HT1080 (cell line): Measurements from ENCODE around the gene MAFB. TPM values are rescaled to one million over a fixed set of nuclear protein-coding genes. Genes with fewer than 3 reads are reported as not detected.

Source experiments
- DNase-seq: peaks from one replicate; pipeline ENCODE4 v3.0.0-alpha.2; 2015; ENCODE audit warnings: low read depth
- total RNA-seq: library from RNA; depleted of rRNA; stranded (reverse); fragments of >200 nt; shearing (Covaris generic); gene quantifications from 2 replicates; pipeline ENCODE4 v1.2.3, GENCODE V29; 2014

The MAFB gene
- total RNA-seq, 1 experiment from 2014 or later = 0.19 TPM

- DNase-seq = no peak
These were observed 6.7 kb downstream of the MAFB start for GRCh38 chr20:40682104-40682981.

DNA sequence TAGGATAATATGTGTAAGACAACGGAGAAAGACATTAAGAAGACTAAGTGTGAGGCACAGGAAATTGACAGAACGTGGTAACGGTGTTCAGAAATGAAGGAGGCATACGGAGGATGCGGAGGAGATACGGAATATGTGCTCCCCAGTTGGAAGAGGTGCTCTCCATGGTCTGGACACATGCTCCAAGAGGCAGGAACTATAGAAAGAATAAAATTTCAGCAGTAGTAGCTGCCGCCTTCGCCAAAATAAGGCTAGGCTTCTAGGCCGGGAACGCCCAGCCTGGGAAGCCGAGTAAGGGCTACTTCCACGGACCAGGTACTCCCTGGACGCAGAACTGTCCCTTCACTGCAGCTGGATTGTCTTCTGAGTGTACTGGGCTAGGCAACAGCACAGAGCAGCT, 7.4 kb downstream of the MAFB start:
- DNase-seq = no peak

DNA sequence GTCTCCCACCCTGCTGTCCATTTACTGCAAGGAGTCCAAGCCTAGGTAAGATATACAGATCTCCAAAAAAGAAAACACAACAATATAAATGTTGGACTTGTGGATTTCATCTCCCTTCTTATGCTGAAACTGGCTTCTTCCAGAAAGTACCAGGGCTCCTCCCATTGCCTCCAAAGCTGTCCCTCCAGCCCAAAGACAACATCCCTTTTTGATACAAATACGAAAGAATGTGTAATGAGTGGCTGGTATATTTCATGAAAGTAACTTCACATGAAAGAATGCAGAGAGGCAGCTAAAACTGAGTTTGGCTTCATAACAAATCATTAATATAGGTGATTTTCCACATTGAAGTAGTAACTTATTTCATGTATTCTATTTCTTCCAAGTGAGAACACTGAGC, 7.9 kb downstream of the MAFB start:
- DNase-seq = no peak

GRCh38 chr20:40680161-40680959, 8.7 kb downstream of the MAFB start:
- no peak for DNase-seq

- DNase-seq = no peak
These were observed 9.9 kb downstream of the MAFB start for GRCh38 chr20:40679184-40679583.

DNA sequence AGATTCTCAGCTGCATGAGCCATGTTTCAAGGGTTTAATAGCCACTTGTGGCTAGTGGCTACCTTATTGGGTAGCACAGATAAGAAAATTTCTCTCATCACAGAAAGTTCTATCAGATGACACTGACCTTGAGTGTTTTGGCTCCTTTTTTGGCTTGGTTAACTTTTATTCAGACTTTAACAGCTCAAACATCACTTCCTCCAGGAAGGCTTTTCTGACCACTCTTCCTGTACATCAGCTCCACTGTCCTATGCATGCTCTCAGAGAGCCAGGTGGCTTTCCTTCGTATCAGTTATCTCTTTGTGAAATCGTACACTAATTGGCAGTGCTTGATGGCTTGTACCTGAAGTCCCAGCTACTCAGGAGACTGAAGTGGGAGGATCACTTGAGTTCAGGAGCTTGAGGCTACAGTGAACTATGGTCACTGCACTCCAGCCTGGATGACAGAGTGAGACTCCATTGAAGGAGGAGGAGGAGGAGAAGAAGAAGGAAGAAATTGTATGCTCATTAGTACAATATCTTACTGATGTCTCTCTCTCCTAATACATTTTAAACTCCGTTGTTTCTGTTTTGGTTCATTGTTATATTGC, 10.7 kb downstream of the MAFB start:
- DNase-seq = no peak

- DNase-seq = no peak
These were observed 11.6 kb downstream of the MAFB start for GRCh38 chr20:40677343-40677924.

GRCh38 chr20:40676491-40677269, 12.4 kb downstream of the MAFB start:
- no peak for DNase-seq

DNA sequence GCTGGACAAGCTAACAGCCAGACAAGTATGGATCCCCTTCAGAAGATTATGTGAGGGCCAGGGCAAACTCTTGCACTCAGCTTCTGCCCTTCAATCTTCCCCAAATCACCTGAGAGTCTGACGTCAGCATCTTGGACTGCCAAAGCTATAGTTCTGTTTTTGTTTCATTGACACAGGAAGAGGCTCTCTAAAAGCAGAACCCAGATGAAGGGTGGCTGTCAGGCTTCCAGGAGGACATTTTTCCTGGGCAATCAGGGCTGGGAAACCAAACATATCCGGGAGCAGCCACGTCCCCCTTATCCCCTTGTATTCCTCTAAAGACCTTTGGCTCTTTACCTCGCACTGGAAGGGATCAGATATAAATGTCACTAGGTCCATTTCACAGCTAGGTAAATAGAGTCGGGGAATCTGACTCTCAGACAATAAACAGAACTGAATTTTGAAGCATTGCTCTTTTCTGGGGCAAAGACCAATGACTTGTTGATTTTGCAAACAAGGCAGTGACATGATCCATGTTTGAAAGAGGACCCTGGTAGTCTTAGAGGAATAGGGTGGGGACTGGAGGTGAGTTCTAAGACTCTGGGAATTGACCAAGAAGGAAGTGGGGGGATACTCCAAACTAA, 13.3 kb downstream of the MAFB start:
- DNase-seq = no peak

DNA sequence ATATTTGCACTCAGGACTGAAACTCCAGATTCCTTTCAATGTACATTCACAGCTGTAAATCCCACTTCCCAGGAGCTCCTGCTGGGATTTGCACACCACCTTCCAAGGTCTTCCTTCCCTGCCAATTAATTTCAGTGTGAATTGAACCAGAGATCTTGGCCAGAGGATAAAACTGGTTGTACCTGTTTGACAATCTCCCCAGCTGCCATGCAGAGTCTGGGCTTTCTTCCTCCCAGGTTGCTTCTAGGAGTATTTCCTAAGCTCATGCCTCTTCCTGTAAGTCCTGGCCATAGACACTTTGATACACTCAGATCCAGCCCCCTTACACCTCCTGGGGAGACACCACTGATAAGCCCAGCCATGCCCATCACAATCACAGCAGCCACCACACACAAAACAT, 15.6 kb downstream of the MAFB start:
- no peak for DNase-seq

GRCh38 chr20:40672095-40672494, 16.9 kb downstream of the MAFB start:
- no peak for DNase-seq

DNA sequence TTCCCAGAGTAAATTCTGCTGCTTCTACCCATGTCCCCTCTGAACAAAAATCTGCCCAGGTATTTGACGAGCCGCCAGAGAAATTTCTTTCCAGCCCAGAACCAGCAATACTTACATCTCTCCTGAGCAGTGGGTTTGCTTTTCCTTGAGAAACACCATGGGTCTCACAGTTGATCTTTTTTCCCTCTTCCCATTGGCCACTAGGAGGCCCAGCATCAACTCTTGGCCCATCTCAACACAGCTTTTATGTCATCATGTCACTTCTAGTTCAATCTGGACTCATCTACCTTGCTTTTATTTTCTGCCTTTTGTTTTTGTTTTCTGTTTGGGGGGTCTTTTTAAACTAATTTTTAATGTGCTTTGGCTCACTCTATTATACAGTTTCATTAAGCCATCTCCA, 18.8 kb downstream of the MAFB start:
- no peak for DNase-seq

GRCh38 chr20:40669692-40670091, 19.3 kb downstream of the MAFB start:
- DNase-seq = no peak

DNA sequence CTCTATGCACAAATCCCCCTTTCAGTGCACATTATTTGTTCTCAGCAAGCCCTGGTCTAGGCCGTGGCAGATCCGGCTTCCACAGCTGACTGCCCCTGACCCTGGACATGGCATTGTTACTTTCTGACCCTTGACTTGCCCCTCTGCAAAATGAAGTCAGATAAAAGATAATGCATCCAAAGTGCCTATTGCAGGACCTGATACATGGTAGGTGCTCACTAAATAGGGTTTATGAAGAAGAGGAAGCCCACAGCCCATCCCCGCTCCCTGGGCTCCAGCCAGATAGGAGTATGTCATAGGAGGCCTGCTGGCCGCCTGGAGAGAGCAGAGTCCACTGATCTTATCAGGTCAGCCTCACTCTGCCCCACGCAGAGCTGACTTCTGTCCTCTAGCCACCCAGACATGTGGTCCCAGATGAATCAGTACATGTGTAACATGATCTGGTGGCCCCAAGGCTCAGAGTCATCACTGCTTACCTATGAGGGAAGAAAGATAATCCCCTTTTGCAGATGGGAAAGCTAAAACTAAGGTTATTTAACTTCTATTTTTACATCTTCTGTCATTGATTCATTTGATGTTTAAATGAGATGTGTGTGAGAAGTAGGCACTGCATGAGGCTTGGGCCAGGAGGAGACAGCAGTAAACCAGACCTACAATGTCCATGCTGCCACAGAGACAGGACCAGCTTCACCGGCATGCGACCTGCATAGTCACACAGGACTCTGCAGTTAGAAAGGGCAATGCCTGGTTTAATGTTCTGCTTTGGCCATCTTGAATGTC, 20.4 kb downstream of the MAFB start:
- DNase-seq = peak; percentile 38

DNA sequence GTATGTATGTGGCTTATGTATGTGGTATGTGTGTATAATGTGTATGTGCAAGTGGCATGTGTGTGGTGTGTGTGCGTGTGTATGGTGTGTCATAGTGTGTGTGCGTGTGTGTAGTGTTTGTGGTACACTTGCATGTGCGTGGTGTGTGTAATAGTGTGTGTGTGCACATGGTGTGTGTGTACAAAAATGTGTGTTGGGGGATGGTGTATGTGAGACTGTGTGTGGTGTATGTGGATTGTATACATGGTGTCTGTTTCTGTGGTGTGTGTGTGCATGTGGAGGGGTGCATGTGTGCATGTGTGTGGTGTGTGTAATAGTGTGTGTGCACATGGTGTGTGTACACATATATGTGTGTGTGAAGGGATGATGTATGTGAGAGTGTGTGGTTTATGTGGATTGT, 21.5 kb downstream of the MAFB start:
- DNase-seq = no peak

GRCh38 chr20:40666336-40666735, 22.7 kb downstream of the MAFB start:
- no peak for DNase-seq

GRCh38 chr20:40664891-40665290, 24.1 kb downstream of the MAFB start:
- no peak for DNase-seq

GRCh38 chr20:40663991-40664880, 24.8 kb downstream of the MAFB start:
- no peak for DNase-seq

DNA sequence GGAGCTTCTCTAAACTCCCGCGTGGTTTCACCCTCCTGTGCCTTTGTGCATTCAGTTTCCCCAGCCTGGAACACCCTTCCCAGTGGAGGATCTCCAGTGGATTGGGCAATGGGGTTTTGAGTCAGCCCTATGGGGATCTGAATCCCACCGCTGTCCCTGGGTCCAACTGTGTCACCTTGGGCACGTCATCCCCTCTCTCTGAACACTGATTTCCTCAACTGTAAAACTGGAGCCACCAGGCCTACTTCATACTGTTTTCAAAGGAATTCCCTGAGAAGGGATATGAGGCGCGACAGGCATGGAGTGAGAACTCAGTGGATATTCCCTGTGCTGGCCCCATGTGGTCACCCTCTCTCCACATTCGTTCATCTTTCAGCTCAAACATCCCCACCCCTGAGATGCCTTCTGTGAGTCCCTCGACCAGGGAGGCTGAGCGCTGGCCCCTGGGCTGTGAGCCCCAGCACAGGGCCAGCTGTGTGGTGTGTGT, 25.7 kb downstream of the MAFB start:
- DNase-seq = no peak
